OCI-LY1 (cell line): ENCODE data around the gene TCERG1L.

Experiments
- H2AFZ ChIP-seq: fragments of 200-600 bp; sonication (generic), shearing (Covaris generic); 2 replicates; pipeline ENCODE4 v1.6.0; 2014; ENCODE audit warnings: antibody characterized with exemption, mild to moderate bottlenecking, low read length
- H3F3A ChIP-seq: fragments of 200-600 bp; sonication (generic), shearing (Covaris generic); 2 replicates; pipeline ENCODE4 v1.6.0; 2014; ENCODE audit warnings: mild to moderate bottlenecking, antibody characterized with exemption, low read length, moderate library complexity; ENCODE audit not compliant: insufficient read depth
- H3K27ac ChIP-seq: fragments of 200-600 bp; sonication (generic); 2 replicates; pipeline ENCODE4 v1.5.1; 2014; ENCODE audit warnings: low read length, mixed run types, mild to moderate bottlenecking, low read depth; ENCODE audit not compliant: poor library complexity, severe bottlenecking
- H3K27me3 ChIP-seq: fragments of 200-600 bp; sonication (generic); 2 replicates; pipeline ENCODE4 v1.6.0; 2014; ENCODE audit warnings: antibody characterized with exemption, mild to moderate bottlenecking, low read length, moderate library complexity; ENCODE audit not compliant: insufficient read depth
- H3K36me3 ChIP-seq: fragments of 200-600 bp; sonication (generic); 2 replicates; pipeline ENCODE4 v1.6.1; 2014; ENCODE audit warnings: mild to moderate bottlenecking, antibody characterized with exemption, low read length, moderate library complexity, mixed read lengths; ENCODE audit not compliant: insufficient read depth
- H3K4me1 ChIP-seq: fragments of 200-600 bp; sonication (generic); 2 replicates; pipeline ENCODE4 v1.5.1; 2014; ENCODE audit warnings: mild to moderate bottlenecking, low read length, moderate library complexity; ENCODE audit not compliant: insufficient read depth, severe bottlenecking
- H3K4me2 ChIP-seq: fragments of 200-600 bp; sonication (generic), shearing (Covaris generic); 2 replicates; pipeline ENCODE4 v1.6.1; 2014; ENCODE audit warnings: low read length
- H3K4me3 ChIP-seq: fragments of 200-600 bp; sonication (generic); 2 replicates; pipeline ENCODE4 v1.5.1; 2014; ENCODE audit warnings: low read length, low read depth, mild to moderate bottlenecking, mixed read lengths; ENCODE audit not compliant: poor library complexity, severe bottlenecking
- H3K79me2 ChIP-seq: fragments of 200-600 bp; shearing (Covaris generic); 2 replicates; pipeline ENCODE4 v1.6.1; 2016; ENCODE audit warnings: mixed run types, low read length, mixed read lengths; ENCODE audit not compliant: insufficient read depth
- H3K9ac ChIP-seq: fragments of 200-600 bp; sonication (generic), shearing (Covaris generic); 2 replicates; pipeline ENCODE4 v1.6.1; 2014; ENCODE audit warnings: mild to moderate bottlenecking, low read length, mixed read lengths
- H3K9me2 ChIP-seq: fragments of 200-600 bp; sonication (generic), shearing (Covaris generic); 2 replicates; pipeline ENCODE4 v1.6.1; 2014; ENCODE audit warnings: low read depth, mild to moderate bottlenecking, low read length, mixed read lengths
- H3K9me3 ChIP-seq: fragments of 200-600 bp; shearing (Covaris generic); 2 replicates; pipeline ENCODE4 v1.6.1; 2014; ENCODE audit warnings: low read length, mixed read lengths
- H4K20me1 ChIP-seq: fragments of 200-600 bp; sonication (generic), shearing (Covaris generic); 2 replicates; pipeline ENCODE4 v1.6.0; 2016; ENCODE audit warnings: mild to moderate bottlenecking, low read length; ENCODE audit not compliant: insufficient read depth
- CTCF ChIP-seq: fragments of 200-600 bp; sonication (generic), shearing (Covaris generic); IDR thresholded peaks from 2 replicates; pipeline ENCODE4 v1.5.1; 2017; ENCODE audit warnings: mild to moderate bottlenecking, antibody characterized with exemption, low read length, moderate library complexity, mixed read lengths
- EZH2 ChIP-seq: fragments of 200-600 bp; sonication (generic), shearing (Covaris generic); IDR thresholded peaks from 2 replicates; pipeline ENCODE4 v1.8.0; 2017; ENCODE audit warnings: borderline replicate concordance, mixed run types, mild to moderate bottlenecking, antibody characterized with exemption, low read length, moderate library complexity, mixed read lengths

The TCERG1L gene

GRCh38 chr10:131175891-131176290 lies 135.6 kb downstream of the TCERG1L start:
- no peaks in the 10 kb centered on the region for H3K9me2 ChIP-seq
- no peaks in the 10 kb centered on the region for H3K27me3 ChIP-seq
- no peak overlapping the region for H3K27ac ChIP-seq
- no peak overlapping the region for H3K4me2 ChIP-seq
- H3K36me3 ChIP-seq, result no peaks in the 10 kb centered on the region
- no peaks in the 10 kb centered on the region for H4K20me1 ChIP-seq
- no peaks in the 10 kb centered on the region for H3K4me1 ChIP-seq
- no peaks in the 10 kb centered on the region for H3F3A ChIP-seq
- no peak for TF ChIP-seq EZH2
- no peak for TF ChIP-seq CTCF
- H2AFZ ChIP-seq, result no peak overlapping the region
- no peaks in the 10 kb centered on the region for H3K79me2 ChIP-seq
- no peak overlapping the region for H3K9ac ChIP-seq
- no peak overlapping the region for H3K4me3 ChIP-seq
- no peaks in the 10 kb centered on the region for H3K9me3 ChIP-seq

- Histone ChIP-seq H3K4me2 (no peak overlapping the region), H3K79me2 (no peaks in the 10 kb centered on the region), H3K9ac (no peak overlapping the region), H4K20me1 (no peaks in the 10 kb centered on the region), H3K36me3 (no peaks in the 10 kb centered on the region), H3K4me3 (no peak overlapping the region), H3K9me2 (no peaks in the 10 kb centered on the region), H3K27ac (no peak overlapping the region), H3K27me3 (no peaks in the 10 kb centered on the region), H3K9me3 (no peaks in the 10 kb centered on the region), H3K4me1 (no peaks in the 10 kb centered on the region), H3F3A (no peaks in the 10 kb centered on the region), H2AFZ (no peak overlapping the region)
- TF ChIP-seq EZH2 (no peak), CTCF (no peak)
These were observed 136.6 kb downstream of the TCERG1L start for GRCh38 chr10:131174651-131175540.

GRCh38 chr10:131174211-131174565 lies 137.3 kb downstream of the TCERG1L start:
- H3K36me3 ChIP-seq, result no peaks in the 10 kb centered on the region
- no peaks in the 10 kb centered on the region for H3K4me1 ChIP-seq
- H3K4me3 ChIP-seq, result no peak overlapping the region
- no peaks in the 10 kb centered on the region for H3K79me2 ChIP-seq
- TF ChIP-seq CTCF, result no peak
- no peak for TF ChIP-seq EZH2
- H3K9ac ChIP-seq, result no peak overlapping the region
- no peaks in the 10 kb centered on the region for H3K9me3 ChIP-seq
- no peaks in the 10 kb centered on the region for H4K20me1 ChIP-seq
- H3K27ac ChIP-seq, result no peak overlapping the region
- H3K4me2 ChIP-seq, result no peak overlapping the region
- H3F3A ChIP-seq, result no peaks in the 10 kb centered on the region
- H2AFZ ChIP-seq, result no peak overlapping the region
- no peaks in the 10 kb centered on the region for H3K27me3 ChIP-seq
- H3K9me2 ChIP-seq, result no peaks in the 10 kb centered on the region
